Neuronal stem cell (in vitro differentiated cells): ENCODE results near the gene PIEZO1.

ENCODE experiments used
- DNase-seq: peaks from one replicate; pipeline ENCODE4 v3.0.0-alpha.2; 2013; ENCODE audit warnings: low spot score
- H2AFZ ChIP-seq: one replicate; pipeline ENCODE4 v1.6.1; 2013; ENCODE audit warnings: mild to moderate bottlenecking, low read length, inconsistent platforms
- H2AK5ac ChIP-seq: 2 replicates; pipeline ENCODE4 v1.6.1; 2013; ENCODE audit warnings: low read depth, mild to moderate bottlenecking, inconsistent platforms, low read length, moderate library complexity, mixed read lengths
- H2BK120ac ChIP-seq: 2 replicates; pipeline ENCODE4 v1.6.1; 2013; ENCODE audit warnings: low read depth, mild to moderate bottlenecking, inconsistent platforms, low read length, moderate library complexity, mixed read lengths
- H2BK12ac ChIP-seq: one replicate; pipeline ENCODE4 v1.6.1; 2013; ENCODE audit warnings: low read length, inconsistent platforms
- H2BK15ac ChIP-seq: 2 replicates; pipeline ENCODE4 v1.6.1; 2013; ENCODE audit warnings: mild to moderate bottlenecking, low read length, inconsistent platforms, mixed read lengths
- H2BK5ac ChIP-seq: one replicate; pipeline ENCODE4 v1.6.1; 2013; ENCODE audit warnings: inconsistent platforms, mild to moderate bottlenecking, low read length, moderate library complexity
- H3K14ac ChIP-seq: one replicate; pipeline ENCODE4 v1.6.1; 2013; ENCODE audit warnings: low read length, inconsistent platforms
- H3K18ac ChIP-seq: 2 replicates; pipeline ENCODE4 v1.6.1; 2013; ENCODE audit warnings: low read length, inconsistent platforms
- H3K23ac ChIP-seq: 2 replicates; pipeline ENCODE4 v1.6.1; 2013; ENCODE audit warnings: low read depth, mild to moderate bottlenecking, mixed read lengths, low read length, inconsistent platforms; ENCODE audit not compliant: poor library complexity
- H3K27ac ChIP-seq: replicated peaks from 3 replicates; pipeline ENCODE4 v1.5.1; 2013; ENCODE audit warnings: low read length, inconsistent platforms
- H3K27me3 ChIP-seq, 3 experiments: 2 replicates each; pipeline ENCODE4 v1.6.1; 2013; ENCODE audit warnings: low read length in 3 of 3, mild to moderate bottlenecking in 2 of 3, inconsistent platforms in 1 of 3, low read depth in 1 of 3, mixed read lengths in 1 of 3, moderate library complexity in 1 of 3; ENCODE audit not compliant: control insufficient read depth in 3 of 3, insufficient read depth in 3 of 3
- H3K36me3 ChIP-seq, 2 donors: replicated peaks in 1 of 2; 2 replicates each; pipeline ENCODE4 v1.6.1; 2013; ENCODE audit warnings: low read length in 2 of 2; ENCODE audit not compliant: control insufficient read depth in 2 of 2, insufficient read depth in 2 of 2
- H3K4ac ChIP-seq: 2 replicates; pipeline ENCODE4 v1.6.1; 2013; ENCODE audit warnings: inconsistent platforms, mild to moderate bottlenecking, low read length, moderate library complexity
- H3K4me1 ChIP-seq, 2 donors: 1 replicate in 1 of 2; 2 replicates in 1 of 2; pipeline ENCODE4 v1.6.1; 2013; ENCODE audit warnings: low read length in 2 of 2, low read depth in 1 of 2; ENCODE audit not compliant: control insufficient read depth in 2 of 2, insufficient read depth in 1 of 2
- H3K4me2 ChIP-seq: one replicate; pipeline ENCODE4 v1.6.1; 2013; ENCODE audit warnings: mild to moderate bottlenecking, low read length, inconsistent platforms; ENCODE audit not compliant: insufficient read depth, poor library complexity, severe bottlenecking
- H3K4me3 ChIP-seq, 2 donors: 2 replicates each; pipeline ENCODE4 v1.5.1; 2013; ENCODE audit warnings: low read length in 2 of 2, mild to moderate bottlenecking in 2 of 2, inconsistent platforms in 1 of 2, moderate library complexity in 1 of 2
- H3K79me1 ChIP-seq: one replicate; pipeline ENCODE4 v1.6.1; 2013; ENCODE audit warnings: low read depth, mild to moderate bottlenecking, inconsistent platforms, low read length, moderate library complexity
- H3K9ac ChIP-seq: one replicate; pipeline ENCODE4 v1.6.1; 2013; ENCODE audit warnings: mild to moderate bottlenecking, low read depth, low read length, inconsistent platforms; ENCODE audit not compliant: poor library complexity
- H3K9me3 ChIP-seq, 2 donors: replicated peaks in 1 of 2; 2 replicates each; pipeline versions ENCODE3 to v1.6.1; 2013; ENCODE audit warnings: low read length in 2 of 2, mild to moderate bottlenecking in 2 of 2, inconsistent platforms in 1 of 2, low read depth in 1 of 2, mixed read lengths in 1 of 2, moderate library complexity in 1 of 2; ENCODE audit not compliant: control insufficient read depth in 2 of 2, insufficient read depth in 1 of 2
- H4K8ac ChIP-seq: one replicate; pipeline ENCODE4 v1.6.1; 2013; ENCODE audit warnings: low read depth, mild to moderate bottlenecking, inconsistent platforms, low read length, moderate library complexity
- H4K91ac ChIP-seq: one replicate; pipeline ENCODE4 v1.6.1; 2013; ENCODE audit warnings: low read length, low read depth, mild to moderate bottlenecking, inconsistent platforms; ENCODE audit not compliant: poor library complexity
- WGBS, 2 donors: extraction: QIAGEN DNeasy Blood & Tissue Kit; methylation state at CpG; one replicate each; pipeline ENCODE4 v1.1.7; 2013; ENCODE audit warnings: missing lambda C conversion rate in 2 of 2, mixed read lengths in 1 of 2; ENCODE audit not compliant: insufficient read length in 2 of 2, insufficient replicate concordance in 1 of 2; ENCODE audit errors: extremely low coverage in 2 of 2; 5-methylcytosine and 5-hydroxymethylcytosine counted together

Gene PIEZO1

GRCh38 chr16:88784856-88785105 is 239 bp downstream of the PIEZO1 start:
- peaks cover 5 to 11% of the 10 kb centered on the region in 2 donors for H3K4me1 ChIP-seq
- H3K79me1 ChIP-seq = peaks cover 3% of the 10 kb centered on the region
- peak overlapping the region; percentile 84 for H3K4ac ChIP-seq
- H2BK15ac ChIP-seq = peak overlapping the region; percentile 89
- H3K9me3 ChIP-seq = no peaks in the 10 kb centered on the region
- H2BK12ac ChIP-seq = no peak overlapping the region
- H2AFZ ChIP-seq = peak overlapping the region; percentile 82
- peak overlapping the region; percentile 89 for H3K4me2 ChIP-seq
- no peak overlapping the region for H3K27ac ChIP-seq
- peak overlapping the region; percentile 45 to 78 for H3K4me3 ChIP-seq
- no peak overlapping the region for H2BK120ac ChIP-seq
- no peak overlapping the region for H4K91ac ChIP-seq
- H3K23ac ChIP-seq = peak overlapping the region; percentile 22
- H3K14ac ChIP-seq = peak overlapping the region; percentile 71
- peak overlapping the region; percentile 63 for H2AK5ac ChIP-seq
- no peak overlapping the region for H4K8ac ChIP-seq
- H3K9ac ChIP-seq = peak overlapping the region; percentile 44
- H2BK5ac ChIP-seq = no peak overlapping the region
- H3K18ac ChIP-seq = peak overlapping the region; percentile 95
- no peak for DNase-seq
- H3K36me3 ChIP-seq = no peaks in the 10 kb centered on the region
- peaks cover 0 to 46% (median 18%) of the 10 kb centered on the region in 3 experiments for H3K27me3 ChIP-seq
- WGBS, 2 donors = no CpG with 5 or more reads among the region's 32 CpGs

DNA sequence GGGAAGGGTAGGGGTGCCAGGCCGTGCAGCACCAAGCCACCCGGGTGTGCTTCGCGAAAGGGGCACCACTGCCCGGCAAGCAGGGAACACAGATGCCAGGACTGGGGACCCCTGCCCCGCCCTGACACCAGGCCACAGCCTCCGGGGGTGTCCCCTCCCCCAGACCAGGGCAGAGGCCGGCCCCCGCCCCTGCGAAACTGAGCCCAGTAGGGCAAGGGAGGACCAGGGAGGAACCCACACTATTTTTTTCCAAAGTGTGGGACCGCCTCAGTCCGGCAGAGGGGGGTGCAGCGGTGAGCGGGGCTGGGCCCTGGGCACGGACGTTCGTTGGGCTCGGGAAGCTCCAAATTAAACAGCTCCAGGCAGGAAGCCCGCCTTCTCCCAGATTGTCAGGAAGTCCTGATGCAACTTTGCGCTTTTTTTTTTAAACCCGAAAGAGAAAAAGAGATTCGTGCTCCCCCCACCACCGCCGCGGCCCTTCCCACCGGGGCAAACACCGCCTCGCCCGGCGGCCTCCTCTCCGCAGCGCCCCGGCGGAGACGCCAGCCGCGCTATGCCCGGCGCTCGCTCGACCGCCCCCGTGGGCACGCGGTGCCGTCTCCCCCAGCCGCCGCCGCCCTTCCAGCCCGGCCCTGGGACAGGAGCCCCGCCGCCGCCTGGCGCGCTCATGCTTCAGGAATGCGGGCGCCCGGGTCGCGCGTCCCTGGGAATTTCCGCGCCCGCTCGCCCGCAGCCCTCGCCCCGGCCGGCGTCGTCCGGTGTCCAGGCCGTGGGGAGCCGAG is 755 bp downstream of the PIEZO1 start:
- Histone ChIP-seq H2AK5ac (peak overlapping the region; percentile 95), H3K27ac (no peak overlapping the region), H3K4me2 (peak overlapping the region; percentile 89), H2AFZ (peak overlapping the region; percentile 82), H3K27me3 (peaks cover 0 to 46% (median 18%) of the 10 kb centered on the region in 3 experiments), H3K14ac (peak overlapping the region; percentile 71), H3K23ac (peak overlapping the region; percentile 55), H3K4me3 (peak overlapping the region; percentile 45 to 78), H4K8ac (no peak overlapping the region), H4K91ac (no peak overlapping the region), H3K9me3 (no peaks in the 10 kb centered on the region), H3K9ac (peak overlapping the region; percentile 50), H3K18ac (peak overlapping the region; percentile 95), H2BK120ac (no peak overlapping the region), H3K79me1 (peaks cover 3% of the 10 kb centered on the region), H3K4ac (peak overlapping the region; percentile 84), H2BK12ac (peak overlapping the region; percentile 30), H2BK15ac (peak overlapping the region; percentile 91), H2BK5ac (peak overlapping the region; percentile 82), H3K36me3 (no peaks in the 10 kb centered on the region), H3K4me1 (peaks cover 9 to 11% of the 10 kb centered on the region in 2 donors)
- DNase-seq = no peak
- no CpG with 5 or more reads among the region's 74 CpGs for WGBS, 2 donors

DNA sequence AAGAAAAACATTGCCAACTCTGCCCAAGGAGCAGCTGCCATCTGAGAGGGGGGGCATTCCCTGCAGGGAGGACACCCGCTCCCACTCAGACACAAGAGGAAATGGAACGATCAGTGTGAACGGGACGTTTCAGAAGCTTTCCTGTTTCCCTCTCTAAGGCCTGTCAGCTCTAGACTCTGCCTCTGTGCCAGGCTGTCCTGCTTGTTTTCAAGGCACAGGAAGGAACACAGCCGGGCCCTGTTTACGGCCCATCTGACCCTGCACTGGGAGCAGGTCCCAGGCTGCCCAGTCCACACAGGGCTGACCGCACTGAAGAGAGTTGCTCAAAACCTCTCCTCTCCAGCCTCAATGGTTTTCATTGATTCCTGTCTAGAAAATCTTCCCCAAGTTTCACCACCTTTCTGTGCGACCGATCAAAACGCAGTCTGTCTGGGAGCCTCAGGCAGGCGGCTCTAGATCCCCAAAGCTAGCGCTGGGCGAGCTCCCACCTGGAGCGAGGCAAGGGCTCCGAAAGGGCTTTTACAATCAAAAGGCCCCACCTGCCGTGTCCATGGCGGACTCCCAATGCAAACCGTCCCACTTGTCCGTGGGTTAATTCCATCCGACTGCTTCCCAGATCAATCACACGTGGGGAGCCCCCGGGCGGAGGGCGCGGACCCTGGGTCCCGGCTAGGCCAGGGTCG is 1.5 kb downstream of the PIEZO1 start:
- H3K27ac ChIP-seq = no peak overlapping the region
- H2BK15ac ChIP-seq = peak overlapping the region; percentile 91
- peak overlapping the region in 1 of 2 donors; percentile 45 for H3K4me3 ChIP-seq
- no peak overlapping the region for H2BK120ac ChIP-seq
- peaks cover 0 to 46% (median 18%) of the 10 kb centered on the region in 3 experiments for H3K27me3 ChIP-seq
- no peak for DNase-seq
- H2AFZ ChIP-seq = peak overlapping the region; percentile 82
- no peak overlapping the region for H4K91ac ChIP-seq
- no peaks in the 10 kb centered on the region for H3K36me3 ChIP-seq
- no peak overlapping the region for H3K4ac ChIP-seq
- peak overlapping the region; percentile 50 for H3K9ac ChIP-seq
- peak overlapping the region; percentile 82 for H2BK5ac ChIP-seq
- no peaks in the 10 kb centered on the region for H3K9me3 ChIP-seq
- peak overlapping the region; percentile 30 for H2BK12ac ChIP-seq
- H4K8ac ChIP-seq = no peak overlapping the region
- peaks cover 3% of the 10 kb centered on the region for H3K79me1 ChIP-seq
- no peak overlapping the region for H3K4me2 ChIP-seq
- H3K4me1 ChIP-seq = peaks cover 12% of the 10 kb centered on the region in 2 donors
- peak overlapping the region; percentile 31 for H3K14ac ChIP-seq
- peak overlapping the region; percentile 95 for H2AK5ac ChIP-seq
- WGBS, 2 donors = no CpG with 5 or more reads among the region's 27 CpGs
- peak overlapping the region; percentile 55 for H3K23ac ChIP-seq
- peak overlapping the region; percentile 74 for H3K18ac ChIP-seq
